ENCODE measurements around the gene PDIA2.
"Not testable (repeated sequence)": the region's sequence is repeated elsewhere in the genome, so short reads cannot be mapped to it uniquely, and the experiment has no call there.

PDIA2 gene

GRCh38 chr16:334164-334832, 51.3 kb downstream of the PDIA2 start:
- not testable (repeated sequence) for DNase-seq

DNA sequence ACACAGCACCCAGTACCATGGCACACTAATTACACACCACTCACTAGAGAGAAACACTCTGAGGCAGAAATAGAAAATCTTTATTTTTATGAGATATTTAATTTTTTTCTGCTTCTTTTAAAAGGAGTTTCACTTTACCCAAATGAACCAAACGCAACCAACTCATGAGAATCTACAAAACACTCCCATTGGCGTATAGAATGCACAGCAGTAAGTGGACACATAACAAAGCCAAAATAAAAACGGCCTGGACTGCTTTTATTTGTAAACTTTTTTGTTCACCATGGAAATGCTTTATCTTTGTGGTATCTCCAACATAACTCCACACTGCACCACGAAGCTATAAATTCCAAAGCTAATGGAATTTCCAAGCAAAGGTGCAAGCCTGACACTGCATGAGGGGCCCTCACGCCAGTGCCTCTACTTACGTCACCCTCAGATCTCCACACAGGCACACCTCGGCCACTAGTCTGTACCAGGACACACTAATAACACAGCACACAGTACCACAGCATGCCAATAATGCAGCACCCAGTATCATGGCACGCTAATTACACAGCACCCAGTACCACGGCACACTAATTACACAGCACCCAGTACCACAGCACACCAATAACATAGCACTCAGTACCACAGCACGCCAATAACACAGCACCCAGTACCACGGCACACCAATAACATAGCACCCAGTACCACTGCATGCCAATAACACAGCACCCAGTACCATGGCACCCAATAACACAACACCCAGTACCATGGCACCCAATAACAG, 52.1 kb downstream of the PDIA2 start:
- not testable (repeated sequence) for DNase-seq

DNA sequence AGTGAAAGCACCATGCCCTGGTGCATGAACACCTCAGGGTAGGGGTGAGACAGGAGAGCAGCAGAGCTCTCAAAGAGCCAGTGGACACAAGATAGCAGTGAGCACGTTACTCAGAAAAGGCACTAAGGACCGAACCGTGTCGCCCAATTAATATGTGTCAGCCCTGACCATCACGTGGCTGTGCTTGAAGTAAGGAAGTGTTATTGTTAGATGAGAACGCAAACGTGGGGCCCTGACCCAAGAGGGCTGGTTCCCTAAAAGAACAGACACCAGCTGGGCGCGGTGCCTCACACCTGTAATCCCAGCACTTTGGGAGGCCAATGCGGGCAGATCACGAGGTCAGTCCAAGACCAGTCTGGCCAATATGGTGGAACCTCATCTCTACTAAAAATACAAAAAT, 53.3 kb downstream of the PDIA2 start:
- no peak for DNase-seq

All from NCI-H524 treated with DMSO at 0.1 percent for 48 hours (cell line).